ENCODE measurements around the gene SYNJ1.

The SYNJ1 gene

DNA sequence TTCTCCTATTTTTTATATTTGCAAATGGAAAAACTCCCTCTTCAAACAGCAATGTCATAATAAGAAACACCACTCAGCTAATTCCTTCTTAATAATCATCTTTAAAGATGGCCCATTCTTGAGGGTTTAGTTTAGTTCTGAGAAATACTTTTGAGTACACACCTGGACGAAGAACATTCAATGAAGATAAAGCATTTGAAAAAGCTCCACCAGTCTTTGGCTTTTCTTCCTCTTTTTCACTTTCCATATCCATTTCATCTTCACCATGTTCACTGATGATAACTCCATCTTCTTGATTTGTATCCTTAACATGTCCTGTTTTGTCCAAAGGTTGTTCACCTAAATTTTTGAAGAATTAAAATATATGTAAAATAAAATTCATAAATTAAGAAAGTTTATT, 36.4 kb upstream of the SYNJ1 start:
- TF ChIP-seq, protein P1, sequence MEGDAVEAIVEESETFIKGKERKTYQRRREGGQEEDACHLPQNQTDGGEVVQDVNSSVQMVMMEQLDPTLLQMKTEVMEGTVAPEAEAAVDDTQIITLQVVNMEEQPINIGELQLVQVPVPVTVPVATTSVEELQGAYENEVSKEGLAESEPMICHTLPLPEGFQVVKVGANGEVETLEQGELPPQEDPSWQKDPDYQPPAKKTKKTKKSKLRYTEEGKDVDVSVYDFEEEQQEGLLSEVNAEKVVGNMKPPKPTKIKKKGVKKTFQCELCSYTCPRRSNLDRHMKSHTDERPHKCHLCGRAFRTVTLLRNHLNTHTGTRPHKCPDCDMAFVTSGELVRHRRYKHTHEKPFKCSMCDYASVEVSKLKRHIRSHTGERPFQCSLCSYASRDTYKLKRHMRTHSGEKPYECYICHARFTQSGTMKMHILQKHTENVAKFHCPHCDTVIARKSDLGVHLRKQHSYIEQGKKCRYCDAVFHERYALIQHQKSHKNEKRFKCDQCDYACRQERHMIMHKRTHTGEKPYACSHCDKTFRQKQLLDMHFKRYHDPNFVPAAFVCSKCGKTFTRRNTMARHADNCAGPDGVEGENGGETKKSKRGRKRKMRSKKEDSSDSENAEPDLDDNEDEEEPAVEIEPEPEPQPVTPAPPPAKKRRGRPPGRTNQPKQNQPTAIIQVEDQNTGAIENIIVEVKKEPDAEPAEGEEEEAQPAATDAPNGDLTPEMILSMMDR (IDR thresholded peaks at IDR 0.05): no peak

DNA sequence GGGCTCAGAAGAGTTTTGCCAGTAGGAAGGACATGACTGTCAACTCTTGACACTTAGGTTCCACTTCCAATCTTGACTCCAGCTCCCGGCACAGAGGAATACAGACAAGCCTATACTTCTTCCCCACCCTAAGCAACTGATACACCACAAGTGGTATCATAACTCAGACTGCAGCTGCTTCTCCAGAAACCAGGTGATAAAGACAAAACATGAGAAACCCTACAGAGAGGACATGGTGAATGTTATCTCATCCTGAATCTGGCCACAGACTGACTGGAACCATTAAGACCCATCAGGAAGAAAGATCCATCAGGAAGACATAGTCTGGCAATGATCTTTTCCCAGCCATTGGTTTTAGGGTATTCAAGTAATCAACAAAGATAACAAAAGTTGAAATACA, 30.0 kb upstream of the SYNJ1 start:
- TF ChIP-seq, protein P1 (IDR thresholded peaks at IDR 0.05): no peak

DNA sequence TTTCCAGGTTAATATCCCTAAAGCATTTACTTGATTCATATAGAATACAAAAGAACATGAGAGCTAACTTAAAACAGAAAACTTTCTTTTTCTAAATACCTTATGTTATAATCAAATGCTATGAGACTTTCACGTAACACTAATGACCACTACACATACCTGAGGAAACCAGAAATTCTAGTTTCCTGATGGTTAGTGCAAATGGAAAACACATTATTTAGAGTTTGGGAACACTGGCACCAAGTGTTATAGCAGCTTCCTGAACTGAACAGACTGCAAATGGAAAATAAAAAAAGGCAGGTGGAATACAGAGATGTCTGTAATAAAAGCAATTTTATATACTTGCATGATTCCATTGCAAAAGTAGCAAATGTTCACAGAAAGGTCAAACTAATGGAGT, 28.3 kb upstream of the SYNJ1 start:
- TF ChIP-seq, protein P1 (IDR thresholded peaks at IDR 0.05): no peak

DNA sequence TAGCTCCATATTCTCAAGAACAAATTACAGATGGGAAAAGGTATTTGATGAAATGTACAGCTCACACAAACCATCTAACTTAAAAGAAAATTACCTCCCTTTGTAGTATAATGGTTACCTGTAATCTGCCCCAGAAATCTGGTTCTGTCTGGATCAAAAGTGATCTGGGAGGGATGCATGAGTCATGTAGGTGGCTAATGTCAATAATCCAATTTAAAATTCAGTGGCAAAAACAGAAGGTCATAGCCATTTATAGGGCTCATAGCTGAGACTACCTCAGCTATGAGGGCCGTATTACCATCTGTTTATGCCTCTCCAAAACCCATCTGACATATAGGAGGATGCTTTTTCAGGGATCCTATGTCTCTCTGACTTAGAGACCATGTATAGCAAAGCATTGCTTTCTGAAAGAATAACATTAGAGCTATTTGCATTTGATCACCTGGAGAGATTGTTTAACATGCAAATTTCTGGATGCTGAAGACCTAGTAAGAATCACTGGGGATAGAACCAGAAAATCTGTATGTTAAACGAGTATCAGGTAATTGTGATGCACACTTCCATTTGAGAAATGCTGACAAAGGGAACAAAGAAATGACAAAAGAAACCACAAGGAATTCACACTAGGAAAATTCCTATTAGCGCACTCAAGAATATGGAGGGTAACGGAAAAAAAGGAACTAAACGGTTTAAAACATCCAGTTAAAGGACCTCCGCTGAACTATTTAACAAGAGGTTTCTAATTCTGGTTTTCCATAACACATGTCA, 26.2 kb upstream of the SYNJ1 start:
- TF ChIP-seq, protein P1 (IDR thresholded peaks at IDR 0.05): no peak

DNA sequence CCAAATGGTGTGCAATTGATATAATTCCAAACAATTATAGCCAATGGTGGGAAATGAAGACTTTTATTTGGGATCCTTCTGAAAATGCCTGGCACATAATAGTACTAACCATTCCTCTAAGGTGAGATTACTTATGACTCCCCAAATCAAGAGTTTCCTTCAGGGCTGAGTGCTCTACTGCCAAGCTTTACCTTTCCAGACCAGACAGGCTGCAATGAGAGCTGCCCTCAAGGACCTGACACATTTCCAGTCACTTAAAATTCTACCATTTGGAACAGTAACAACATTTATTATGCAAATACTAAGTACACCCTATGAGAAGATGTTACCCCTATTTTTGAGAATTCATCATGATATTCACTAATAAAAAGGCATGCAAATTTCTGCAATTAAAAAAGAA, 22.6 kb upstream of the SYNJ1 start:
- TF ChIP-seq, protein P1 (IDR thresholded peaks at IDR 0.05): no peak

DNA sequence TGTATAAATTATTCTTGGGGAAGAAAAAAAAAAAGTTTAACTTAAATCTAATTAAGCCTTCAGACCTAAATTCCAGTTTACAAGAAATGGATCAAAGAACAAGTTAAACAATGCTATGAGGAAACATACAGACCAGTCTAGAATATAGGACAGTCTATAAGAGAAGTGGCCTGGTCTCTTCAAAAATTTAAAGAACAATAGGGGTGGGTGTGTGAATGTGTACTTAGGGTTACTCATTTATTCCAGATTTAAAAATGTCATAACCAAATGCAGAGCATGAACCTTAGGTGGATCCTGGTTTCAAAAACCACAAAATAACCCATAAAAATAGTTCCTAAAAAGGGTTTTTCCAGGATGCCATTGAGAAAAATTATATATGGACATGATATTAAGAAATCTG, 21.8 kb upstream of the SYNJ1 start:
- TF ChIP-seq, protein P1 (IDR thresholded peaks at IDR 0.05): no peak

DNA sequence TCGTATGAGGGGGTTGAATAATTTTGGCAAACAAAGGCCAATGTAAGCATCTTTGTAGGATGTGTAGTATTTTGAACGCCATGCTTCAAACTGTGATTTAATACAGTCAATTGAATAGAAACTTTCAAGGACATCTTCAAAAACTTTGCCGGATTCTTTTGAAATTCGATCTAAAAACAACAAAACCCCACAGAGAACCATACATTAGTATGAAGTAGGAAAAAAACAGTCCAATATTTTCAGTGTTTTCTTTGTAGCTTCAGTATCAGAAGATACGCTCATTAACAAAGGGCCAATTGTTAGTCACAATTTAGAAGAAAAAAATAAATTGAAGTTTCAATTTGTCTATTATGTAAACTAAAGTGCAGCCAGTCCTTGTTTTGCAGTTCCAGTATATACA, 20.7 kb upstream of the SYNJ1 start:
- TF ChIP-seq, protein P1 (IDR thresholded peaks at IDR 0.05): no peak

DNA sequence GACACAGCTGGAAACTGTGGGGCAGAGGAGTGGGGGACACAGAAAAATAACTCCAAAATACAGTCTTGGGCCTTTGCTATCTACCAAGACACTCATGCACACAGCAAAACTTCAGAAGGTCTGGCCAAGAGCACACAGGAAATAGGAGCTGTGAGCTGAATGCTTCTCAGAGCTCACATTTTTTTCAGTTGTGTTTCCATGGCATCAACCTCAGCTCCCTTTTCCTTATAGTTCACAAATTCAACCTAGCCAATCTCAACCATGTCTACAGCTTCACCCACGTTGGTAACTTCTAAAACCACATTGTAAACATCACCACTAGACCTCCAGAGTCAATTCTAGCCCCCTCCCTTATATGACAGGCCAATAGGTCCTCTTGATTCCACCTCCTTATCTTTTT, 19.6 kb upstream of the SYNJ1 start:
- TF ChIP-seq, protein P1 (IDR thresholded peaks at IDR 0.05): no peak
